NCI-H2171 (cell line): ENCODE data around the gene SLC9A2.

Source experiments
- DNase-seq: peaks from one replicate; lab custom pipeline; 2025; lab: John Stamatoyannopoulos, UW

Gene SLC9A2

GRCh38 chr2:102620332-102620731 is 979 bp downstream of the SLC9A2 start:
- DNase-seq: no peak

- no peak for DNase-seq
Measured at GRCh38 chr2:102621630-102622029, 2.3 kb downstream of the SLC9A2 start.

GRCh38 chr2:102622646-102623045 is 3.3 kb downstream of the SLC9A2 start:
- DNase-seq: no peak

GRCh38 chr2:102630458-102630857 is 11.1 kb downstream of the SLC9A2 start:
- no peak for DNase-seq

- DNase-seq: no peak
Measured at GRCh38 chr2:102632380-102633175, 13.2 kb downstream of the SLC9A2 start.

- no peak for DNase-seq
Measured at GRCh38 chr2:102634831-102635241, 15.5 kb downstream of the SLC9A2 start.

- DNase-seq: no peak
Measured at GRCh38 chr2:102635317-102635716, 16.0 kb downstream of the SLC9A2 start.

- no peak for DNase-seq
Measured at GRCh38 chr2:102636283-102636907, 17.0 kb downstream of the SLC9A2 start.

- DNase-seq: no peak
Measured at GRCh38 chr2:102637358-102637757, 18.0 kb downstream of the SLC9A2 start.

GRCh38 chr2:102639429-102639828 is 20.1 kb downstream of the SLC9A2 start:
- no peak for DNase-seq

GRCh38 chr2:102652126-102652525 is 32.8 kb downstream of the SLC9A2 start:
- DNase-seq: no peak

GRCh38 chr2:102657770-102658169 is 38.4 kb downstream of the SLC9A2 start:
- no peak for DNase-seq

GRCh38 chr2:102660070-102660469 is 40.7 kb downstream of the SLC9A2 start:
- DNase-seq: no peak

- DNase-seq: no peak
Measured at GRCh38 chr2:102660574-102660973, 41.2 kb downstream of the SLC9A2 start.

GRCh38 chr2:102661846-102662245 is 42.5 kb downstream of the SLC9A2 start:
- no peak for DNase-seq

GRCh38 chr2:102662833-102663232 is 43.5 kb downstream of the SLC9A2 start:
- no peak for DNase-seq

- no peak for DNase-seq
Measured at GRCh38 chr2:102663381-102663780, 44.0 kb downstream of the SLC9A2 start.

- DNase-seq: no peak
Measured at GRCh38 chr2:102664471-102664909, 45.1 kb downstream of the SLC9A2 start.

- DNase-seq: no peak
Measured at GRCh38 chr2:102667072-102667471, 47.7 kb downstream of the SLC9A2 start.

GRCh38 chr2:102668171-102668570 is 48.8 kb downstream of the SLC9A2 start:
- no peak for DNase-seq

- no peak for DNase-seq
Measured at GRCh38 chr2:102669401-102669800, 50.0 kb downstream of the SLC9A2 start.

GRCh38 chr2:102672107-102672776 is 52.9 kb downstream of the SLC9A2 start:
- no peak for DNase-seq

- DNase-seq: no peak
Measured at GRCh38 chr2:102674370-102674769, 55.0 kb downstream of the SLC9A2 start.
